ENCODE data around the gene EPHB6.

EPHB6 gene

GRCh38 chr7:142880876-142881505 is 26.1 kb downstream of the EPHB6 start:
- no peak for DNase-seq

GRCh38 chr7:142881586-142882337 is 26.9 kb downstream of the EPHB6 start:
- DNase-seq: no peak

GRCh38 chr7:142882338-142882678 is 27.4 kb downstream of the EPHB6 start:
- no peak for DNase-seq

- DNase-seq: no peak
Observed at GRCh38 chr7:142883145-142883544, 28.3 kb downstream of the EPHB6 start.

GRCh38 chr7:142883571-142884285 is 28.9 kb downstream of the EPHB6 start:
- DNase-seq: no peak

- no peak for DNase-seq
Observed at GRCh38 chr7:142884286-142884640, 29.4 kb downstream of the EPHB6 start.

GRCh38 chr7:142885311-142886230 is 30.7 kb downstream of the EPHB6 start, which contains the start of gene TRPV6:
Gene TRPV6, minus strand, starts transcription at chr7:142885745.
- no peak for DNase-seq

- no peak for DNase-seq
Observed at GRCh38 chr7:142886866-142887265, 32.0 kb downstream of the EPHB6 start.

- no peak for DNase-seq
Observed at GRCh38 chr7:142887282-142888015, 32.6 kb downstream of the EPHB6 start.

- no peak for DNase-seq
Observed at GRCh38 chr7:142889816-142890215, 34.9 kb downstream of the EPHB6 start.

GRCh38 chr7:142890874-142891485 is 36.1 kb downstream of the EPHB6 start:
- DNase-seq: no peak

GRCh38 chr7:142891490-142892082 is 36.7 kb downstream of the EPHB6 start:
- DNase-seq: no peak

- DNase-seq: no peak
Observed at GRCh38 chr7:142892951-142893350, 38.1 kb downstream of the EPHB6 start.

GRCh38 chr7:142894112-142894984 is 39.5 kb downstream of the EPHB6 start:
- DNase-seq: no peak

- no peak for DNase-seq
Observed at GRCh38 chr7:142894985-142895593, 40.2 kb downstream of the EPHB6 start.

GRCh38 chr7:142896151-142896550 is 41.3 kb downstream of the EPHB6 start:
- no peak for DNase-seq

- no peak for DNase-seq
Observed at GRCh38 chr7:142896741-142897379, 42.0 kb downstream of the EPHB6 start.

- no peak for DNase-seq
Observed at GRCh38 chr7:142897691-142898090, 42.8 kb downstream of the EPHB6 start.
